Cardiac fibroblast (primary cell): ENCODE results near the gene GPA33.
A peak's percentile ranks its signal among the peaks of the same experiment; 100 is the strongest.

Experiments used
- DNase-seq, 2 donors: peaks; one replicate each; pipeline versions ENCODE4 v3.0.0 to v3.0.0-alpha.2; 2010; ENCODE audit warnings: low read depth in 2 of 2
- H3K4me3 ChIP-seq, 2 donors: replicated peaks in 1 of 2; 1 replicate in 1 of 2; 2 replicates in 1 of 2; pipeline ENCODE4 v1.5.1; 2011; ENCODE audit warnings: low read depth in 2 of 2, low read length in 2 of 2, mild to moderate bottlenecking in 2 of 2, moderate library complexity in 1 of 2
- CTCF ChIP-seq: IDR thresholded peaks from one replicate; pipeline ENCODE4 v1.5.1; 2011; ENCODE audit warnings: low read depth, mild to moderate bottlenecking, low read length, inconsistent platforms

GPA33 gene

GRCh38 chr1:167101754-167102153 lies 11.6 kb upstream of the GPA33 start:
- no peak overlapping the region for H3K4me3 ChIP-seq
- DNase-seq: no peak
- TF ChIP-seq CTCF: no peak

GRCh38 chr1:167100730-167101129 lies 10.6 kb upstream of the GPA33 start:
- no peak for DNase-seq
- no peak overlapping the region for H3K4me3 ChIP-seq
- no peak for TF ChIP-seq CTCF

- no peak for DNase-seq
- no peak for TF ChIP-seq CTCF
- no peak overlapping the region for H3K4me3 ChIP-seq
Observed at GRCh38 chr1:167099851-167100250, 9.7 kb upstream of the GPA33 start.

GRCh38 chr1:167095368-167095767 lies 5.2 kb upstream of the GPA33 start:
- no peak overlapping the region for H3K4me3 ChIP-seq
- no peak for TF ChIP-seq CTCF
- DNase-seq: peak; percentile 23 to 46

GRCh38 chr1:167094690-167095089 lies 4.5 kb upstream of the GPA33 start:
- TF ChIP-seq CTCF: no peak
- H3K4me3 ChIP-seq: no peak overlapping the region
- DNase-seq: no peak

- no peak within 1 kb of the TSS for H3K4me3 ChIP-seq
- no peak for TF ChIP-seq CTCF
- no peak for DNase-seq
Observed at GRCh38 chr1:167093846-167094516, 3.8 kb upstream of the GPA33 start, which contains the start of gene STYXL2. Gene STYXL2, plus strand, starts transcription at chr1:167094075. Its CDS starts 775 bp downstream, at chr1:167094850.

- H3K4me3 ChIP-seq: no peak overlapping the region
- no peak for TF ChIP-seq CTCF
- no peak for DNase-seq
Observed at GRCh38 chr1:167092653-167093052, 2.5 kb upstream of the GPA33 start.
